OCI-LY1 (cell line): Measurements from ENCODE around the gene DRG1.

ENCODE experiments used
- H2AFZ ChIP-seq: fragments of 200-600 bp; sonication (generic), shearing (Covaris generic); 2 replicates; pipeline ENCODE4 v1.6.0; 2014; ENCODE audit warnings: antibody characterized with exemption, mild to moderate bottlenecking, low read length
- H3F3A ChIP-seq: fragments of 200-600 bp; sonication (generic), shearing (Covaris generic); 2 replicates; pipeline ENCODE4 v1.6.0; 2014; ENCODE audit warnings: mild to moderate bottlenecking, antibody characterized with exemption, low read length, moderate library complexity; ENCODE audit not compliant: insufficient read depth
- H3K27ac ChIP-seq: fragments of 200-600 bp; sonication (generic); 2 replicates; pipeline ENCODE4 v1.5.1; 2014; ENCODE audit warnings: low read length, mixed run types, mild to moderate bottlenecking, low read depth; ENCODE audit not compliant: poor library complexity, severe bottlenecking
- H3K27me3 ChIP-seq: fragments of 200-600 bp; sonication (generic); 2 replicates; pipeline ENCODE4 v1.6.0; 2014; ENCODE audit warnings: antibody characterized with exemption, mild to moderate bottlenecking, low read length, moderate library complexity; ENCODE audit not compliant: insufficient read depth
- H3K36me3 ChIP-seq: fragments of 200-600 bp; sonication (generic); 2 replicates; pipeline ENCODE4 v1.6.1; 2014; ENCODE audit warnings: mild to moderate bottlenecking, antibody characterized with exemption, low read length, moderate library complexity, mixed read lengths; ENCODE audit not compliant: insufficient read depth
- H3K4me1 ChIP-seq: fragments of 200-600 bp; sonication (generic); 2 replicates; pipeline ENCODE4 v1.5.1; 2014; ENCODE audit warnings: mild to moderate bottlenecking, low read length, moderate library complexity; ENCODE audit not compliant: insufficient read depth, severe bottlenecking
- H3K4me2 ChIP-seq: fragments of 200-600 bp; sonication (generic), shearing (Covaris generic); 2 replicates; pipeline ENCODE4 v1.6.1; 2014; ENCODE audit warnings: low read length
- H3K4me3 ChIP-seq: fragments of 200-600 bp; sonication (generic); 2 replicates; pipeline ENCODE4 v1.5.1; 2014; ENCODE audit warnings: low read length, low read depth, mild to moderate bottlenecking, mixed read lengths; ENCODE audit not compliant: poor library complexity, severe bottlenecking
- H3K79me2 ChIP-seq: fragments of 200-600 bp; shearing (Covaris generic); 2 replicates; pipeline ENCODE4 v1.6.1; 2016; ENCODE audit warnings: mixed run types, low read length, mixed read lengths; ENCODE audit not compliant: insufficient read depth
- H3K9ac ChIP-seq: fragments of 200-600 bp; sonication (generic), shearing (Covaris generic); 2 replicates; pipeline ENCODE4 v1.6.1; 2014; ENCODE audit warnings: mild to moderate bottlenecking, low read length, mixed read lengths
- H3K9me2 ChIP-seq: fragments of 200-600 bp; sonication (generic), shearing (Covaris generic); 2 replicates; pipeline ENCODE4 v1.6.1; 2014; ENCODE audit warnings: low read depth, mild to moderate bottlenecking, low read length, mixed read lengths
- H3K9me3 ChIP-seq: fragments of 200-600 bp; shearing (Covaris generic); 2 replicates; pipeline ENCODE4 v1.6.1; 2014; ENCODE audit warnings: low read length, mixed read lengths
- H4K20me1 ChIP-seq: fragments of 200-600 bp; sonication (generic), shearing (Covaris generic); 2 replicates; pipeline ENCODE4 v1.6.0; 2016; ENCODE audit warnings: mild to moderate bottlenecking, low read length; ENCODE audit not compliant: insufficient read depth
- EZH2 ChIP-seq: fragments of 200-600 bp; sonication (generic), shearing (Covaris generic); IDR thresholded peaks from 2 replicates; pipeline ENCODE4 v1.8.0; 2017; ENCODE audit warnings: borderline replicate concordance, mixed run types, mild to moderate bottlenecking, antibody characterized with exemption, low read length, moderate library complexity, mixed read lengths
- TF ChIP-seq, protein P1 (sequence below): fragments of 200-600 bp; sonication (generic), shearing (Covaris generic); IDR thresholded peaks from 2 replicates; pipeline ENCODE4 v1.5.1; 2017; ENCODE audit warnings: mild to moderate bottlenecking, antibody characterized with exemption, low read length, moderate library complexity, mixed read lengths

Gene DRG1

DNA sequence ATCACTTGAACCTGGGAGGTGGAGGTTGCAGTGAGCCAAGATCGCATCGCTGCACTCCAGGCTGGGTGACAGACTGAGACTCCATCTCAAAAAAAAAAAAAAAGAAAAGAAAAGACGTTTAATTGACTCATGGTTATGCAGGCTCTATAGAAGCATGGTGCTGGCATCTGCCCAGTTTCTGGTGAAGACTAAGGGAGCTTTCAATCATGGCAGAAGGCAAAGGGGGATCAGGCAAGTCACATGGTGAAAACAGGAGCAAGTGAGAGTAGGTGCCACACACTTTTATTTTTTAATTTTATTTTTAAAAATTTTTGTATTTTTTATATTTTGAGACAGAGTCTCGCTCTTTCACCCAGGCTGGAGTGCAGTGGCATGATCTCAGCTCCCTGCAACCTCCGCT is 44.9 kb upstream of the DRG1 start:
- H3K4me2 ChIP-seq = no peak overlapping the region
- no peak overlapping the region for H3K4me3 ChIP-seq
- H3K4me1 ChIP-seq = no peaks in the 10 kb centered on the region
- no peaks in the 10 kb centered on the region for H3K36me3 ChIP-seq
- no peak overlapping the region for H2AFZ ChIP-seq
- H3K79me2 ChIP-seq = no peaks in the 10 kb centered on the region
- H3K27ac ChIP-seq = no peak overlapping the region
- H3K9me3 ChIP-seq = no peaks in the 10 kb centered on the region
- TF ChIP-seq, protein P1, sequence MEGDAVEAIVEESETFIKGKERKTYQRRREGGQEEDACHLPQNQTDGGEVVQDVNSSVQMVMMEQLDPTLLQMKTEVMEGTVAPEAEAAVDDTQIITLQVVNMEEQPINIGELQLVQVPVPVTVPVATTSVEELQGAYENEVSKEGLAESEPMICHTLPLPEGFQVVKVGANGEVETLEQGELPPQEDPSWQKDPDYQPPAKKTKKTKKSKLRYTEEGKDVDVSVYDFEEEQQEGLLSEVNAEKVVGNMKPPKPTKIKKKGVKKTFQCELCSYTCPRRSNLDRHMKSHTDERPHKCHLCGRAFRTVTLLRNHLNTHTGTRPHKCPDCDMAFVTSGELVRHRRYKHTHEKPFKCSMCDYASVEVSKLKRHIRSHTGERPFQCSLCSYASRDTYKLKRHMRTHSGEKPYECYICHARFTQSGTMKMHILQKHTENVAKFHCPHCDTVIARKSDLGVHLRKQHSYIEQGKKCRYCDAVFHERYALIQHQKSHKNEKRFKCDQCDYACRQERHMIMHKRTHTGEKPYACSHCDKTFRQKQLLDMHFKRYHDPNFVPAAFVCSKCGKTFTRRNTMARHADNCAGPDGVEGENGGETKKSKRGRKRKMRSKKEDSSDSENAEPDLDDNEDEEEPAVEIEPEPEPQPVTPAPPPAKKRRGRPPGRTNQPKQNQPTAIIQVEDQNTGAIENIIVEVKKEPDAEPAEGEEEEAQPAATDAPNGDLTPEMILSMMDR = no peak
- no peak for TF ChIP-seq EZH2
- no peaks in the 10 kb centered on the region for H3F3A ChIP-seq
- no peaks in the 10 kb centered on the region for H4K20me1 ChIP-seq
- H3K9me2 ChIP-seq = no peaks in the 10 kb centered on the region
- H3K9ac ChIP-seq = no peak overlapping the region
- peaks cover 3% of the 10 kb centered on the region; the same call in 1 of the 2 replicates for H3K27me3 ChIP-seq

DNA sequence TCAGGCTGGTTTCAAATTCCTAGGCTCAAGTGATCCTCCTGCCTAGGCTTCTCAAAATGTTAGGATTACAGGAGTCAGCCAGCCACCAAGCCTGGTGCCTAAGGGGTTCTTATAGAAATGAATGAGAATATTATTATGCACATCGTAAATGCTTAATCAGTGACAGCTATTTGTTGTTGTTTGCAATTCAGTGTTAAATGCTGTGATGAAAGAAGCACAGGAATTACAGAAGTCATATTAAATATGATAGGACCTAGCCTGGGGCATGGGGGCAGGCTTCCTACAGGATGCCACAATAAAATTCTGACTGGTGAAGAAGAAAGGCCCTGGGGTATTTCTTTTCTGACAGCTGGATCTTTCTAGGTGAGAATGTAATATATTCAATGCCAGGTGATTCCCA is 39.4 kb upstream of the DRG1 start:
- Histone ChIP-seq H3K4me1 (no peaks in the 10 kb centered on the region), H3K27me3 (peaks cover 4% of the 10 kb centered on the region; the same call in 1 of the 2 replicates), H3F3A (no peaks in the 10 kb centered on the region), H2AFZ (no peak overlapping the region), H3K36me3 (no peaks in the 10 kb centered on the region), H3K4me2 (no peak overlapping the region), H3K79me2 (no peaks in the 10 kb centered on the region), H3K4me3 (no peak overlapping the region), H3K9me3 (no peaks in the 10 kb centered on the region), H3K9ac (no peak overlapping the region), H4K20me1 (no peaks in the 10 kb centered on the region), H3K9me2 (no peaks in the 10 kb centered on the region), H3K27ac (no peak overlapping the region)
- TF ChIP-seq, protein P1 = no peak
- no peak for TF ChIP-seq EZH2

DNA sequence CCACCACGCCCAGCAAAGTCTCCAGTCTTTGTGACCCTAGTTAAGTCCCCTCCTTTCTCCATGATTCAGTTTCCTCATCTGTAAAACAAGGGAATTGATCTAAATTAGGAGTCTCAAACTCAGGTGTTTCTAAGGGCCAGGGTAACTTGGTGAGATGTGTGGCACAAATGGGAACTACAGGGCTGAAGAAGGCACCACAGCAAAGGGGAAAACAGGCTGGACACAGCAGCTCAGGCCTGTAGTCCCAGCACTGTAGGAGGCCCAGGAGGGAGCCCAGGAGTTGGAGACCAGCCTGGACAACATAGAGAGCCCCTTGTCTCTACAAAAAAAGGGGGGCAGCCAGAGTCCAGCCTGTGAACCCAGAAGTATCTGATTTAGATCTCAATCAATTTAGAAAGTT is 37.7 kb upstream of the DRG1 start:
- H3K27ac ChIP-seq = no peak overlapping the region
- no peaks in the 10 kb centered on the region for H3K9me2 ChIP-seq
- no peak overlapping the region for H2AFZ ChIP-seq

More for the DNA sequence above, 37.7 kb upstream of the DRG1 start:
- no peaks in the 10 kb centered on the region for H3K79me2 ChIP-seq
- H4K20me1 ChIP-seq = no peaks in the 10 kb centered on the region
- H3K4me1 ChIP-seq = no peaks in the 10 kb centered on the region
- TF ChIP-seq, protein P1 = no peak
- no peak for TF ChIP-seq EZH2
- H3K4me3 ChIP-seq = no peak overlapping the region
- no peaks in the 10 kb centered on the region for H3F3A ChIP-seq
- H3K9ac ChIP-seq = no peak overlapping the region
- no peaks in the 10 kb centered on the region for H3K9me3 ChIP-seq
- no peaks in the 10 kb centered on the region for H3K36me3 ChIP-seq
- H3K4me2 ChIP-seq = no peak overlapping the region
- H3K27me3 ChIP-seq = peaks cover 4% of the 10 kb centered on the region; the same call in 1 of the 2 replicates
